ENCODE results near the gene CPLX3.

Gene CPLX3

GRCh38 chr15:74869726-74870407, 43.4 kb downstream of the CPLX3 start:
- DNase-seq (ENCODE audit: insufficient read length) (peak; percentile 77), FAIRE-seq (peak; percentile 88)
- TF ChIP-seq TAF1 (IDR thresholded peaks at IDR 0.05; ENCODE audit: borderline replicate concordance, low read depth, low read length) (no peak), POLR2AphosphoS5 (IDR thresholded peaks at IDR 0.05; ENCODE audit: low read depth, low read length) (peak; percentile 68; the same call in 1 of the 2 replicates), POLR2A (IDR thresholded peaks at IDR 0.05; ENCODE audit: low read depth, low read length) (peak; percentile 63; the same call in 1 of the 2 replicates)

DNA sequence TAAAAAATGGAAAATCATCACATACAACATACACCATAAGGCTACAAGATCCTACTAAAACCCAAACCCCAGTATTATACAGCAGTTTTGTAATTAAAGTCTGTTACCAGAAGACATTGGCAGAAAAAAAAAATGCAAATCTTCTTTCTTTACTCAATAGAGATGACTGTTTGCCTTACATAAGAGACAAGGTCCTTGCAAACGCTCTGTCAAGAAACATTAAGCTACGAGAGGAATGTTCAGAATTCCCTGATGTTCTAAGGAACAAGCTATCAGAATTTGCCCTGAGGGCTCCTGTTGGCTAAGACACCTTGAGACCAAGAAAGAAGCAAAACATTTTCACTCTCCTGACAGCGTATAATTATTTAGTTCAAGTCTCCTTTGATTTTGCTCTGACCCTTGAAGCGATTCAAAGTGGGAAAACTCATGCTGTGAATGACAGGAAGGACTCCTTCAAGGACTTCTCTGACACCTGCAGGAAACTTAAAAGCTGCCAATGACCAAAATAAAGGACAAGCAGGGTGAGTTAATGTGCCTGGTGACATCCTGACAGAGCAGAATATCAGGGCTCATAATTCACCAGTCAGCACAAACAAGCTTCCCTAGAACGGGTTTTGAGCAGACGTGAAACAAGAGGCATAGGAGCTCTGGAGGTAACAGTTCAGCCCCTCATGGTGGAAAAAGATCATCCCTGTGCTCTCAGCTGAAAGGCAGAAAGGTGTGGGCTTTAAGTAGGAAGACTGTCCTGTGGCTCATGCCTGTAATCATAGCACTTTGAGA, 44.2 kb downstream of the CPLX3 start:
- peak; percentile 51 for FAIRE-seq
- no peak for TF ChIP-seq TAF1 (IDR thresholded peaks at IDR 0.05; ENCODE audit: borderline replicate concordance, low read depth, low read length)
- no peak for TF ChIP-seq POLR2AphosphoS5 (IDR thresholded peaks at IDR 0.05; ENCODE audit: low read depth, low read length)
- no peak for TF ChIP-seq POLR2A (IDR thresholded peaks at IDR 0.05; ENCODE audit: low read depth, low read length)
- no peak for DNase-seq (ENCODE audit: insufficient read length)

- DNase-seq (ENCODE audit: insufficient read length) (no peak), FAIRE-seq (no peak)
- 0 out of 2 replicates have a peak, but pooled peaks have one; percentile 73 for TF ChIP-seq POLR2A (IDR thresholded peaks at IDR 0.05; ENCODE audit: low read depth, low read length)
- no peak for TF ChIP-seq TAF1 (IDR thresholded peaks at IDR 0.05; ENCODE audit: borderline replicate concordance, low read depth, low read length)
Measured at GRCh38 chr15:74872702-74873035, 46.2 kb downstream of the CPLX3 start.

GRCh38 chr15:74873036-74873755, 46.8 kb downstream of the CPLX3 start, which contains the start of gene SCAMP2:
Gene SCAMP2 (minus strand): TSS chr15:74873365. CDS start chr15:74873255, 110 bp downstream.
- DNase-seq (ENCODE audit: insufficient read length) (peak; percentile 94), FAIRE-seq (peak; percentile 76)
- TF ChIP-seq TAF1 (IDR thresholded peaks at IDR 0.05; ENCODE audit: borderline replicate concordance, low read depth, low read length) (no peak; the same call in none of the 2 replicates), POLR2A (IDR thresholded peaks at IDR 0.05; ENCODE audit: low read depth, low read length) (peak; percentile 87), POLR2AphosphoS5 (IDR thresholded peaks at IDR 0.05; ENCODE audit: low read depth, low read length) (peak; percentile 88)

DNA sequence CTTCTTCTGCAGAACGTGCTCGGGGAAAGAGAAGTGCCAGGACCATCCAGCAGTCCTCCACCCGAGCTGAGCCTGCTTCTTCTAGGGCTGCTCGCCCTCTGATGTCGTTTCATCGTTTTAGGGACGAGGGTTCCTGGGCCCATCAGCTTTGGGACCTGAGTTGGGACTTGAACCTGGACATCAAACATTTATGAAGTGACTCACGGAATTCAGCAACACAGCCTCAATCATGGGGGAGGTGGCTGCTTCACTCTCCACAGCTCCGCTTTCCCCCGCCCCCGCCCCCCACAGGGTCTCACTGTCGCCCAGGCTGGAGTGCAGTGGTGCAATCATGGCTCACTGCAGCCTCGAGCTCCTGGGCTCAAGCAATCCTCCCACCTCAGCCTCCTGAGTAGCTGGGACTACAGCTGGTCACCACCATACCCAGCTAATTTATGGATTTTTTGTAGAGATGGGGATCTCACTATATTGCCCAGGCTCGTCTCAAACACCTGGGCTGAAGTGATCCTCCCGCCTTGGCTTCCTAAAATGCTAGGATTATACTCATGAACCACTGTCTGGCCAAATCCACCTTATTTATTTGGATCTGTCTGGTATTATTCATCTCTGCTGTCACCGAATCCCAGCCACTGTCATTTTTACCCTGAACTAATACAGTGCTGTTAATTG, 47.5 kb downstream of the CPLX3 start:
- DNase-seq (ENCODE audit: insufficient read length) (no peak), FAIRE-seq (no peak)
- TF ChIP-seq TAF1 (IDR thresholded peaks at IDR 0.05; ENCODE audit: borderline replicate concordance, low read depth, low read length) = no peak
- no peak for TF ChIP-seq POLR2AphosphoS5 (IDR thresholded peaks at IDR 0.05; ENCODE audit: low read depth, low read length)
- TF ChIP-seq POLR2A (IDR thresholded peaks at IDR 0.05; ENCODE audit: low read depth, low read length) = no peak

- FAIRE-seq (no peak), DNase-seq (ENCODE audit: insufficient read length) (no peak)
- TF ChIP-seq POLR2A (IDR thresholded peaks at IDR 0.05; ENCODE audit: low read depth, low read length) (no peak), POLR2AphosphoS5 (IDR thresholded peaks at IDR 0.05; ENCODE audit: low read depth, low read length) (no peak), TAF1 (IDR thresholded peaks at IDR 0.05; ENCODE audit: borderline replicate concordance, low read depth, low read length) (no peak)
Measured at GRCh38 chr15:74878273-74878672, 51.8 kb downstream of the CPLX3 start.

All from GM12892 (cell line).